GM12872 (cell line): ENCODE measurements around the gene MAGEB5.

Experiments
- TF ChIP-seq, protein P1 (sequence below): IDR thresholded peaks from 3 replicates; pipeline ENCODE4 v1.5.1; 2011; ENCODE audit warnings: low read depth, mild to moderate bottlenecking, low read length, moderate library complexity; ENCODE audit not compliant: insufficient read depth

Gene MAGEB5

DNA sequence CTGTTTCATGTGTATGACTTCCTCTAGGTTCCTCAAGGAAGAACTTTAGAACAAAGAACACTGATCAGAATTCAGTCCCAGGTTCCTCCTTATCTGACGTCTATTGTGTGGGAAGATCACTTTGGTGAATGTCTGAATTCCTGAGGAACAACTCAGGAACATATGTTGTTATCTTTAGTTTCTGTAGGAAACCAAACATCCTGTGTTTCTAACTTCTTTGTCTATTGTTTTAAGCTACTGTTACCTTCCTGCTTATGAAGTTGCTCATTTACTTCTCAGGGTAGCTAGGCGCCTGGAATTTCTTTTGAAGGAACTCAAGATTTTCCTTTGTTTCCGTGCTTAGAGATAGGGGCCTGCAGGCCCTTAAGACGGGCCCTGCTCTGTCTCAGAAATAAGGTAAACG, 46.2 kb downstream of the MAGEB5 start:
- TF ChIP-seq, protein P1, sequence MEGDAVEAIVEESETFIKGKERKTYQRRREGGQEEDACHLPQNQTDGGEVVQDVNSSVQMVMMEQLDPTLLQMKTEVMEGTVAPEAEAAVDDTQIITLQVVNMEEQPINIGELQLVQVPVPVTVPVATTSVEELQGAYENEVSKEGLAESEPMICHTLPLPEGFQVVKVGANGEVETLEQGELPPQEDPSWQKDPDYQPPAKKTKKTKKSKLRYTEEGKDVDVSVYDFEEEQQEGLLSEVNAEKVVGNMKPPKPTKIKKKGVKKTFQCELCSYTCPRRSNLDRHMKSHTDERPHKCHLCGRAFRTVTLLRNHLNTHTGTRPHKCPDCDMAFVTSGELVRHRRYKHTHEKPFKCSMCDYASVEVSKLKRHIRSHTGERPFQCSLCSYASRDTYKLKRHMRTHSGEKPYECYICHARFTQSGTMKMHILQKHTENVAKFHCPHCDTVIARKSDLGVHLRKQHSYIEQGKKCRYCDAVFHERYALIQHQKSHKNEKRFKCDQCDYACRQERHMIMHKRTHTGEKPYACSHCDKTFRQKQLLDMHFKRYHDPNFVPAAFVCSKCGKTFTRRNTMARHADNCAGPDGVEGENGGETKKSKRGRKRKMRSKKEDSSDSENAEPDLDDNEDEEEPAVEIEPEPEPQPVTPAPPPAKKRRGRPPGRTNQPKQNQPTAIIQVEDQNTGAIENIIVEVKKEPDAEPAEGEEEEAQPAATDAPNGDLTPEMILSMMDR: no peak
